Superior temporal gyrus (tissue), 1 donor: ENCODE results near the gene OPCML.

ENCODE experiments used
- DNase-seq: peaks from one replicate; pipeline ENCODE4 v3.0.0-alpha.2; 2016; ENCODE audit errors: extremely low spot score

OPCML gene

GRCh38 chr11:132804258-132804657, 728.0 kb downstream of the OPCML start:
- DNase-seq, result no peak

- DNase-seq, result no peak
Measured at GRCh38 chr11:132803436-132803835, 728.9 kb downstream of the OPCML start.

- no peak for DNase-seq
Measured at GRCh38 chr11:132802947-132803346, 729.4 kb downstream of the OPCML start.

GRCh38 chr11:132793831-132794230, 738.5 kb downstream of the OPCML start:
- DNase-seq, result no peak

GRCh38 chr11:132792341-132793140, 739.8 kb downstream of the OPCML start:
- DNase-seq, result no peak

GRCh38 chr11:132790971-132791370, 741.3 kb downstream of the OPCML start:
- no peak for DNase-seq

GRCh38 chr11:132790466-132790865, 741.8 kb downstream of the OPCML start:
- no peak for DNase-seq

GRCh38 chr11:132788816-132789325, 743.4 kb downstream of the OPCML start:
- no peak for DNase-seq

GRCh38 chr11:132785878-132786277, 746.4 kb downstream of the OPCML start:
- no peak for DNase-seq

GRCh38 chr11:132784441-132784840, 747.9 kb downstream of the OPCML start:
- DNase-seq, result no peak

GRCh38 chr11:132782102-132782501, 750.2 kb downstream of the OPCML start:
- no peak for DNase-seq

GRCh38 chr11:132780046-132780445, 752.3 kb downstream of the OPCML start:
- no peak for DNase-seq

- no peak for DNase-seq
Measured at GRCh38 chr11:132779497-132779896, 752.8 kb downstream of the OPCML start.

- no peak for DNase-seq
Measured at GRCh38 chr11:132777067-132777975, 755.0 kb downstream of the OPCML start.

GRCh38 chr11:132773751-132774150, 758.5 kb downstream of the OPCML start:
- peak; percentile 22 for DNase-seq

- peak; percentile 38 for DNase-seq
Measured at GRCh38 chr11:132772703-132773545, 759.4 kb downstream of the OPCML start.

GRCh38 chr11:132771746-132772145, 760.6 kb downstream of the OPCML start:
- no peak for DNase-seq

GRCh38 chr11:132770829-132771530, 761.3 kb downstream of the OPCML start:
- no peak for DNase-seq

- DNase-seq, result no peak
Measured at GRCh38 chr11:132763503-132763902, 768.8 kb downstream of the OPCML start.

- DNase-seq, result no peak
Measured at GRCh38 chr11:132755934-132756333, 776.4 kb downstream of the OPCML start.
